CD4-positive, alpha-beta T cell treated with Interleukin-17A for 1 hour (primary cell): Measurements from ENCODE around the gene NELL1.
"Not testable (repeated sequence)": the region's sequence is repeated elsewhere in the genome, so short reads cannot be mapped to it uniquely, and the experiment has no call there.

Experiments used
- DNase-seq: peaks from one replicate; pipeline ENCODE4 v3.0.0-alpha.2; 2020

The NELL1 gene

GRCh38 chr11:20771681-20772080 is 102.3 kb downstream of the NELL1 start:
- DNase-seq, result no peak

- DNase-seq, result no peak
Observed at GRCh38 chr11:20775331-20775730, 105.9 kb downstream of the NELL1 start.

GRCh38 chr11:20782775-20783174 is 113.4 kb downstream of the NELL1 start:
- DNase-seq, result no peak

- no peak for DNase-seq
Observed at GRCh38 chr11:20783220-20783619, 113.8 kb downstream of the NELL1 start.

GRCh38 chr11:20790622-20791021 is 121.2 kb downstream of the NELL1 start:
- DNase-seq, result no peak

- no peak for DNase-seq
Observed at GRCh38 chr11:20795005-20795404, 125.6 kb downstream of the NELL1 start.

- DNase-seq, result no peak
Observed at GRCh38 chr11:20808328-20808727, 138.9 kb downstream of the NELL1 start.

GRCh38 chr11:20821046-20821445 is 151.7 kb downstream of the NELL1 start:
- DNase-seq, result no peak

GRCh38 chr11:20821470-20821869 is 152.1 kb downstream of the NELL1 start:
- DNase-seq, result no peak

GRCh38 chr11:20824773-20825172 is 155.4 kb downstream of the NELL1 start:
- DNase-seq, result no peak

- DNase-seq, result no peak
Observed at GRCh38 chr11:20835561-20835960, 166.2 kb downstream of the NELL1 start.

- no peak for DNase-seq
Observed at GRCh38 chr11:20839231-20839630, 169.8 kb downstream of the NELL1 start.

- no peak for DNase-seq
Observed at GRCh38 chr11:20840341-20840740, 171.0 kb downstream of the NELL1 start.

- DNase-seq, result no peak
Observed at GRCh38 chr11:20844216-20844615, 174.8 kb downstream of the NELL1 start.

- no peak for DNase-seq
Observed at GRCh38 chr11:20844630-20845029, 175.2 kb downstream of the NELL1 start.

- DNase-seq, result no peak
Observed at GRCh38 chr11:20854215-20854955, 185.0 kb downstream of the NELL1 start.

GRCh38 chr11:20861322-20861721 is 191.9 kb downstream of the NELL1 start:
- DNase-seq, result no peak

- DNase-seq, result not testable (repeated sequence)
Observed at GRCh38 chr11:20862263-20862662, 192.9 kb downstream of the NELL1 start.

- DNase-seq, result no peak
Observed at GRCh38 chr11:20864628-20865027, 195.2 kb downstream of the NELL1 start.

GRCh38 chr11:20865161-20865560 is 195.8 kb downstream of the NELL1 start:
- DNase-seq, result no peak

- no peak for DNase-seq
Observed at GRCh38 chr11:20869123-20869522, 199.7 kb downstream of the NELL1 start.

GRCh38 chr11:20873054-20873453 is 203.7 kb downstream of the NELL1 start:
- no peak for DNase-seq

GRCh38 chr11:20874358-20874757 is 205.0 kb downstream of the NELL1 start:
- DNase-seq, result no peak

GRCh38 chr11:20875889-20876288 is 206.5 kb downstream of the NELL1 start:
- no peak for DNase-seq

GRCh38 chr11:20876738-20877137 is 207.4 kb downstream of the NELL1 start:
- DNase-seq, result no peak
